GM23338 (cell line): ENCODE data around the gene VENTX. TPM values are rescaled to one million over a fixed set of nuclear protein-coding genes. Genes with fewer than 3 reads are reported as not detected.

Experiments used
- ATAC-seq: fragments of 200-7000 bp; cut with Tn5 transposase; 3 replicates; pipeline ENCODE4 v1.9.1; 2020
- DNase-seq: peaks from one replicate; pipeline ENCODE4 v3.0.0-alpha.2; 2015; ENCODE audit warnings: low spot score
- H2AFZ ChIP-seq: fragments of 200-600 bp; sonication (generic); 2 replicates; pipeline ENCODE4 v1.8.0; 2016; ENCODE audit warnings: antibody characterized with exemption, mild to moderate bottlenecking, moderate library complexity
- H3F3A ChIP-seq: fragments of 200-600 bp; sonication (generic); replicated peaks from 2 replicates; pipeline ENCODE4 v1.8.0; 2017; ENCODE audit warnings: antibody characterized with exemption, mixed run types, low read depth
- H3K27ac ChIP-seq: fragments of 200-600 bp; sonication (generic); 2 replicates; pipeline ENCODE4 v1.6.1; 2016; ENCODE audit warnings: low read depth
- H3K27me3 ChIP-seq: fragments of 200-600 bp; sonication (generic); 2 replicates; pipeline ENCODE4 v1.8.0; 2016; ENCODE audit warnings: mild to moderate bottlenecking, mixed run types, moderate library complexity; ENCODE audit not compliant: insufficient read depth
- H3K36me3 ChIP-seq: fragments of 200-600 bp; sonication (generic); 2 replicates; pipeline ENCODE4 v1.8.0; 2016; ENCODE audit warnings: mild to moderate bottlenecking; ENCODE audit not compliant: insufficient read depth
- H3K4me1 ChIP-seq: fragments of 200-600 bp; sonication (generic); 2 replicates; pipeline ENCODE4 v1.8.0; 2016; ENCODE audit warnings: mild to moderate bottlenecking, moderate library complexity; ENCODE audit not compliant: insufficient read depth
- H3K4me2 ChIP-seq: fragments of 200-600 bp; sonication (generic); 2 replicates; pipeline ENCODE4 v1.7.1; 2017; ENCODE audit warnings: mixed run types
- H3K4me3 ChIP-seq: fragments of 200-600 bp; sonication (generic); 2 replicates; pipeline ENCODE4 v1.6.1; 2016; ENCODE audit warnings: mixed run types
- H3K79me2 ChIP-seq: fragments of 200-600 bp; sonication (generic); replicated peaks from 2 replicates; pipeline ENCODE4 v1.8.0; 2017; ENCODE audit warnings: mild to moderate bottlenecking; ENCODE audit not compliant: insufficient read depth
- H3K9me2 ChIP-seq: fragments of 200-600 bp; sonication (generic); 2 replicates; pipeline ENCODE4 v1.8.0; 2017; ENCODE audit not compliant: insufficient read depth
- H4K20me1 ChIP-seq: fragments of 200-600 bp; sonication (generic); replicated peaks from 2 replicates; pipeline ENCODE4 v1.8.0; 2017; ENCODE audit warnings: mild to moderate bottlenecking; ENCODE audit not compliant: insufficient read depth
- H3K27ac Mint-ChIP-seq: 2 replicates; pipeline ENCODE4 v1.8.0; 2020; ENCODE audit warnings: inconsistent platforms, mild to moderate bottlenecking, moderate library complexity, mixed read lengths
- H3K27me3 Mint-ChIP-seq: 3 replicates; pipeline ENCODE4 v1.8.0; 2022; ENCODE audit warnings: low read depth, mild to moderate bottlenecking, moderate library complexity, mixed read lengths, inconsistent platforms; ENCODE audit not compliant: insufficient read depth, poor library complexity
- H3K36me3 Mint-ChIP-seq: 3 replicates; pipeline ENCODE4 v1.8.0; 2021; ENCODE audit warnings: low read depth, mild to moderate bottlenecking, inconsistent platforms, moderate library complexity, mixed read lengths
- H3K4me1 Mint-ChIP-seq: 3 replicates; pipeline ENCODE4 v1.8.0; 2020; ENCODE audit warnings: mild to moderate bottlenecking, inconsistent platforms, mixed read lengths
- H3K4me3 Mint-ChIP-seq: 3 replicates; pipeline ENCODE4 v1.8.0; 2021; ENCODE audit warnings: moderate library complexity, mild to moderate bottlenecking, inconsistent platforms, mixed read lengths
- H3K9me3 Mint-ChIP-seq: 3 replicates; pipeline ENCODE4 v1.8.0; 2020; ENCODE audit warnings: moderate library complexity, mild to moderate bottlenecking, inconsistent platforms, mixed read lengths
- CREB1 ChIP-seq: fragments of 250-450 bp; sonication (Bioruptor Pico); IDR thresholded peaks from 2 replicates; pipeline ENCODE4 v1.5.0; 2020; ENCODE audit warnings: low read depth, mild to moderate bottlenecking, moderate library complexity
- EZH2phosphoT487 ChIP-seq: fragments of 200-600 bp; sonication (generic); IDR thresholded peaks from one replicate; pipeline ENCODE4 v1.8.1; 2018; ENCODE audit warnings: antibody characterized with exemption; ENCODE audit not compliant: unreplicated experiment
- JUNB ChIP-seq: IDR thresholded peaks from one replicate; pipeline ENCODE4 v1.6.1; 2016; ENCODE audit warnings: antibody characterized with exemption; ENCODE audit not compliant: unreplicated experiment
- POLR2AphosphoS5 ChIP-seq: IDR thresholded peaks from 2 replicates; pipeline ENCODE4 v1.6.1; 2016; ENCODE audit warnings: antibody characterized with exemption, low read depth
- REST ChIP-seq: IDR thresholded peaks from one replicate; pipeline ENCODE4 v1.6.1; 2018; ENCODE audit warnings: antibody characterized with exemption; ENCODE audit not compliant: unreplicated experiment
- STAT1 ChIP-seq: IDR thresholded peaks from one replicate; pipeline ENCODE4 v1.6.1; 2016; ENCODE audit warnings: antibody characterized with exemption; ENCODE audit not compliant: unreplicated experiment
- ZNF114 ChIP-seq: fragments of 250-450 bp; sonication (Bioruptor Pico); IDR thresholded peaks from 2 replicates; pipeline ENCODE4 v1.5.0; 2020; ENCODE audit warnings: mild to moderate bottlenecking, moderate library complexity
- ZNF331 ChIP-seq: fragments of 250-450 bp; sonication (Bioruptor Pico); IDR thresholded peaks from 2 replicates; pipeline ENCODE4 v1.5.0; 2020; ENCODE audit warnings: low read depth, mild to moderate bottlenecking, moderate library complexity
- ZNF462 ChIP-seq: fragments of 250-450 bp; sonication (Bioruptor Pico); IDR thresholded peaks from 2 replicates; pipeline ENCODE4 v1.5.0; 2020; ENCODE audit warnings: mild to moderate bottlenecking, moderate library complexity
- polyA plus RNA-seq: library from polyadenylated mRNA; unstranded; fragments of >200 nt; fragmentation: Nextera tagmentation; extraction: Ambion mirVana; gene quantifications from 2 replicates; pipeline ENCODE4 v1.2.1, GENCODE V29; 2016
- total RNA-seq: library from RNA; depleted of rRNA; stranded (reverse); fragments of >200 nt; shearing (Covaris generic); gene quantifications from 2 replicates; pipeline ENCODE4 v1.2.3, GENCODE V29; 2014
- TF ChIP-seq, protein P1 (sequence below), 2 experiments: fragments of 200-600 bp in 1 of 2; sonication (generic) in 1 of 2; conservative IDR thresholded peaks; 2 replicates each; pipeline versions ENCODE4 v1.5.1 to v1.6.1; 2016 to 2017; ENCODE audit warnings: antibody characterized with exemption in 2 of 2, low read depth in 2 of 2, mild to moderate bottlenecking in 2 of 2, moderate library complexity in 1 of 2

VENTX gene
- total and polyA plus RNA-seq, 2 experiments from 2014 or later: 4.8 to 8.1 TPM

DNA sequence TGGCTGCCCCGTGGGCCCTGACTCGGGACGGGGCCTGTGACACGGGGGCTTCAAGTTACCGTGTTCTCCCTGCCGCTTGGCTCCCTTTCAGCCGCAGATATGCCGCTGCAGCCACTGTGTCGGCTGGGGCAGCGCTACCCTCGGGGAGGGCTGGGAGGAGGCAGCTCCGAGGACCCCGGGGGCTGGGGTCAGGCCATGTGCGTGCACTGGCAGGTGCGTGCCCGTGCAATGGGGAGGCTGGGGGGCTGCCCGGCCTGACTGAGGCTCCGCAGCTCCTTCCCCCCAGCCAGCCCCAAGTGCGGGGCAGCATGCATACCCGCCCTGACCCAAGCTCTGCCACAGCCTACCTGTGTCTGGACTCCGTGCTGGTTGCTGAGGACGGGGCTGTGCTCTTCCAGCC, 48.4 kb upstream of the VENTX start:
- H3K36me3 ChIP-seq: no peaks in the 10 kb centered on the region
- H3K79me2 ChIP-seq: no peaks in the 10 kb centered on the region
- DNase-seq: no peak
- Mint-ChIP-seq H3K36me3 (peaks cover 29% of the 10 kb centered on the region), H3K4me1 (no peaks in the 10 kb centered on the region), H3K27me3 (peaks cover 4% of the 10 kb centered on the region), H3K27ac (no peak overlapping the region), H3K4me3 (no peak overlapping the region), H3K9me3 (peaks cover 33% of the 10 kb centered on the region)
- no peak for ATAC-seq
- H3K27me3 ChIP-seq: no peaks in the 10 kb centered on the region
- no peak overlapping the region for H3K27ac ChIP-seq
- no peak overlapping the region for H3K4me2 ChIP-seq
- H3F3A ChIP-seq: no peaks in the 10 kb centered on the region
- H4K20me1 ChIP-seq: no peaks in the 10 kb centered on the region
- no peaks in the 10 kb centered on the region for H3K9me2 ChIP-seq
- TF ChIP-seq JUNB (no peak), ZNF114 (CRISPR knock-in tag) (no peak), ZNF462 (CRISPR knock-in tag) (no peak), EZH2phosphoT487 (no peak), REST (no peak), ZNF331 (CRISPR knock-in tag) (no peak), CREB1 (CRISPR knock-in tag) (no peak), POLR2AphosphoS5 (no peak), STAT1 (no peak)
- TF ChIP-seq, protein P1, sequence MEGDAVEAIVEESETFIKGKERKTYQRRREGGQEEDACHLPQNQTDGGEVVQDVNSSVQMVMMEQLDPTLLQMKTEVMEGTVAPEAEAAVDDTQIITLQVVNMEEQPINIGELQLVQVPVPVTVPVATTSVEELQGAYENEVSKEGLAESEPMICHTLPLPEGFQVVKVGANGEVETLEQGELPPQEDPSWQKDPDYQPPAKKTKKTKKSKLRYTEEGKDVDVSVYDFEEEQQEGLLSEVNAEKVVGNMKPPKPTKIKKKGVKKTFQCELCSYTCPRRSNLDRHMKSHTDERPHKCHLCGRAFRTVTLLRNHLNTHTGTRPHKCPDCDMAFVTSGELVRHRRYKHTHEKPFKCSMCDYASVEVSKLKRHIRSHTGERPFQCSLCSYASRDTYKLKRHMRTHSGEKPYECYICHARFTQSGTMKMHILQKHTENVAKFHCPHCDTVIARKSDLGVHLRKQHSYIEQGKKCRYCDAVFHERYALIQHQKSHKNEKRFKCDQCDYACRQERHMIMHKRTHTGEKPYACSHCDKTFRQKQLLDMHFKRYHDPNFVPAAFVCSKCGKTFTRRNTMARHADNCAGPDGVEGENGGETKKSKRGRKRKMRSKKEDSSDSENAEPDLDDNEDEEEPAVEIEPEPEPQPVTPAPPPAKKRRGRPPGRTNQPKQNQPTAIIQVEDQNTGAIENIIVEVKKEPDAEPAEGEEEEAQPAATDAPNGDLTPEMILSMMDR (conservative IDR thresholded peaks at IDR 0.05; ENCODE audit: low read depth in 2 of 2): no peak
- H2AFZ ChIP-seq: no peak overlapping the region
- H3K4me1 ChIP-seq: no peaks in the 10 kb centered on the region
- no peak overlapping the region for H3K4me3 ChIP-seq
